WI38 (cell line): ENCODE measurements around the gene CXCL16.

Source experiments
- H3K4me3 ChIP-seq: 2 replicates; pipeline ENCODE4 v1.5.1; 2011; ENCODE audit warnings: low read depth, mild to moderate bottlenecking, control low read depth, low read length
- CTCF ChIP-seq: IDR thresholded peaks from 2 replicates; pipeline ENCODE4 v1.5.1; 2012; ENCODE audit warnings: low read depth, mild to moderate bottlenecking, control low read depth, low read length

CXCL16 gene

GRCh38 chr17:4768298-4768697, 28.6 kb upstream of the CXCL16 start:
- TF ChIP-seq CTCF, result no peak
- no peak overlapping the region for H3K4me3 ChIP-seq

GRCh38 chr17:4766723-4767122, 27.0 kb upstream of the CXCL16 start:
- H3K4me3 ChIP-seq, result no peak overlapping the region
- TF ChIP-seq CTCF, result no peak

GRCh38 chr17:4766201-4766600, 26.5 kb upstream of the CXCL16 start:
- TF ChIP-seq CTCF, result no peak

GRCh38 chr17:4764595-4764994, 24.9 kb upstream of the CXCL16 start:
- no peak for TF ChIP-seq CTCF
- no peak overlapping the region for H3K4me3 ChIP-seq

More at GRCh38 chr17:4766201-4766600, 26.5 kb upstream of the CXCL16 start:
- no peak overlapping the region for H3K4me3 ChIP-seq

GRCh38 chr17:4759776-4760236, 20.1 kb upstream of the CXCL16 start:
- TF ChIP-seq CTCF, result no peak

GRCh38 chr17:4753392-4753791, 13.7 kb upstream of the CXCL16 start:
- TF ChIP-seq CTCF, result no peak
- H3K4me3 ChIP-seq, result no peak overlapping the region

More at GRCh38 chr17:4759776-4760236, 20.1 kb upstream of the CXCL16 start:
- no peak overlapping the region for H3K4me3 ChIP-seq

- no peak overlapping the region for H3K4me3 ChIP-seq
- TF ChIP-seq CTCF, result no peak
These were observed 12.2 kb upstream of the CXCL16 start for GRCh38 chr17:4751932-4752331.
